GM23338 (cell line): ENCODE measurements around the gene CPSF3. TPM values are rescaled to one million over a fixed set of nuclear protein-coding genes. Genes with fewer than 3 reads are reported as not detected.

Experiments
- EZH2 ChIP-seq: fragments of 200-600 bp; sonication (generic); IDR thresholded peaks from one replicate; pipeline ENCODE4 v1.8.0; 2017; ENCODE audit warnings: antibody characterized with exemption, mild to moderate bottlenecking, low read depth; ENCODE audit not compliant: unreplicated experiment
- EZH2phosphoT487 ChIP-seq: fragments of 200-600 bp; sonication (generic); IDR thresholded peaks from one replicate; pipeline ENCODE4 v1.8.1; 2018; ENCODE audit warnings: antibody characterized with exemption; ENCODE audit not compliant: unreplicated experiment
- NANOG ChIP-seq: IDR thresholded peaks from 2 replicates; pipeline ENCODE4 v1.6.1; 2016; ENCODE audit warnings: antibody characterized with exemption, borderline replicate concordance
- REST ChIP-seq: IDR thresholded peaks from one replicate; pipeline ENCODE4 v1.6.1; 2018; ENCODE audit warnings: antibody characterized with exemption; ENCODE audit not compliant: unreplicated experiment
- ZNF331 ChIP-seq: fragments of 250-450 bp; sonication (Bioruptor Pico); IDR thresholded peaks from 2 replicates; pipeline ENCODE4 v1.5.0; 2020; ENCODE audit warnings: low read depth, mild to moderate bottlenecking, moderate library complexity
- ZNF462 ChIP-seq: fragments of 250-450 bp; sonication (Bioruptor Pico); IDR thresholded peaks from 2 replicates; pipeline ENCODE4 v1.5.0; 2020; ENCODE audit warnings: mild to moderate bottlenecking, moderate library complexity
- polyA plus RNA-seq: library from polyadenylated mRNA; unstranded; fragments of >200 nt; fragmentation: Nextera tagmentation; extraction: Ambion mirVana; gene quantifications from 2 replicates; pipeline ENCODE4 v1.2.1, GENCODE V29; 2016
- total RNA-seq: library from RNA; depleted of rRNA; stranded (reverse); fragments of >200 nt; shearing (Covaris generic); gene quantifications from 2 replicates; pipeline ENCODE4 v1.2.3, GENCODE V29; 2014

The CPSF3 gene
- total and polyA plus RNA-seq, 2 experiments from 2014 or later, result 77.1 to 105 TPM

DNA sequence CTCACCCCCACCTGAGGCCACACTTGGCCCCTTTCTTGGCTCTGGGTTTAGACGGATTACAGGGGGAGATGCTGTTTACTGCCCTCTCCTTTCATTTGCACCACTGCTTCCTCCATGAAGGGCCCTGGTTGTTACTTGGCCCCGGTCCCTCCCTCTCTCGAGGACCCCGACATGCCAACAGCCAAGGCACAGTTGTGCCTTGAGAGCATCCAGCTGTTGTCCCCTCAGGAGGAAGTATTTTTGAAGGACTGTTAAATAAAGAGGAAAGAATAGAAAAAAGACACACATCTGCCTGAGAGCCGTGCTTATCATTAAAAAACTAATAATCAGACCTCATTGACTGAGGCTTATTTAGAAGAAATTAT is 44.1 kb upstream of the CPSF3 start (continued):
- TF ChIP-seq ZNF462 (CRISPR knock-in tag), result no peak
- no peak for TF ChIP-seq ZNF331 (CRISPR knock-in tag)
- TF ChIP-seq EZH2, result no peak
- TF ChIP-seq REST, result no peak
- no peak for TF ChIP-seq EZH2phosphoT487
- no peak for TF ChIP-seq NANOG
